Tibial nerve (tissue), 4 donors: ENCODE data around the gene TOMM22.

ENCODE experiments used
- EP300 ChIP-seq, 2 donors: sonication (generic); formaldehyde crosslinking; IDR thresholded peaks; one replicate each; pipeline ENCODE4 v1.6.1; 2017; ENCODE audit warnings: antibody characterized with exemption in 2 of 2, mild to moderate bottlenecking in 1 of 2
- TF ChIP-seq, protein P1 (sequence below), 5 experiments: fragments of 200-600 bp in 3 of 5; fragments of 450-650 bp in 2 of 5; sonication (generic) in 3 of 5; IDR thresholded peaks; one replicate each; pipeline ENCODE4 v1.5.1; 2016 to 2019; ENCODE audit warnings: antibody characterized with exemption in 5 of 5, mild to moderate bottlenecking in 3 of 5, moderate library complexity in 2 of 5

DNA sequence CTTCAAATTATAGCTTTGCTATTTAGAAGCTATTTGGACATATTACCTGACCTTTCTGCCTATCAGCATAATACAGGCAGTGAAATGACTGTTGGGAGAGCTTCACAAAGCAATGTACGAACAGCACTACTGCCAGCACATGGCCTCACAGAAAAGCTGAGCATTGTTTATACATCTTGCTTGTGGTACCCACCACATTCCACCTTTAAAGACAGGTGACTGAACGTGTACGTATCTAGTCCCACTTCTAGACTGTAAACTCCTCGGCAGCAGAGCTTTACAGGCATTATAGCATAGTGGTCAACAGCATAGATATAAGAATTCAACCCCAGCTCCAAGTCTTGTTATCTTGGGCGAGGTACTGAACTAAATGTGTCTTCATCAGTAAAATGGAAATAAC, 17.4 kb downstream of the TOMM22 start:
- TF ChIP-seq, protein P1, sequence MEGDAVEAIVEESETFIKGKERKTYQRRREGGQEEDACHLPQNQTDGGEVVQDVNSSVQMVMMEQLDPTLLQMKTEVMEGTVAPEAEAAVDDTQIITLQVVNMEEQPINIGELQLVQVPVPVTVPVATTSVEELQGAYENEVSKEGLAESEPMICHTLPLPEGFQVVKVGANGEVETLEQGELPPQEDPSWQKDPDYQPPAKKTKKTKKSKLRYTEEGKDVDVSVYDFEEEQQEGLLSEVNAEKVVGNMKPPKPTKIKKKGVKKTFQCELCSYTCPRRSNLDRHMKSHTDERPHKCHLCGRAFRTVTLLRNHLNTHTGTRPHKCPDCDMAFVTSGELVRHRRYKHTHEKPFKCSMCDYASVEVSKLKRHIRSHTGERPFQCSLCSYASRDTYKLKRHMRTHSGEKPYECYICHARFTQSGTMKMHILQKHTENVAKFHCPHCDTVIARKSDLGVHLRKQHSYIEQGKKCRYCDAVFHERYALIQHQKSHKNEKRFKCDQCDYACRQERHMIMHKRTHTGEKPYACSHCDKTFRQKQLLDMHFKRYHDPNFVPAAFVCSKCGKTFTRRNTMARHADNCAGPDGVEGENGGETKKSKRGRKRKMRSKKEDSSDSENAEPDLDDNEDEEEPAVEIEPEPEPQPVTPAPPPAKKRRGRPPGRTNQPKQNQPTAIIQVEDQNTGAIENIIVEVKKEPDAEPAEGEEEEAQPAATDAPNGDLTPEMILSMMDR (IDR thresholded peaks at IDR 0.05): no peak
- TF ChIP-seq EP300 (IDR thresholded peaks at IDR 0.05): no peak
